Thoracic aorta (tissue), 2 donors: ENCODE measurements around the gene AK2. TPM values are rescaled to one million over a fixed set of nuclear protein-coding genes. Genes with fewer than 3 reads are reported as not detected.

Source experiments
- ATAC-seq: fragments of 150-250 bp; one replicate; pipeline ENCODE4 v1.8.0; 2017; ENCODE audit warnings: low read depth; ENCODE audit not compliant: insufficient number of reproducible peaks, low FRiP score
- DNase-seq: peaks from one replicate; pipeline ENCODE4 v3.0.0-alpha.2; 2020; ENCODE audit warnings: low spot score
- H3K27ac ChIP-seq, 2 donors: fragments of 200-600 bp; sonication (generic); 1 replicate in 1 of 2; 2 replicates in 1 of 2; pipeline ENCODE4 v1.5.1; 2016; ENCODE audit warnings: mild to moderate bottlenecking in 2 of 2, moderate library complexity in 2 of 2
- H3K27me3 ChIP-seq: fragments of 200-600 bp; sonication (generic); replicated peaks from 2 replicates; pipeline ENCODE4 v1.6.0; 2016; ENCODE audit warnings: mild to moderate bottlenecking; ENCODE audit not compliant: insufficient read depth
- H3K36me3 ChIP-seq: fragments of 200-600 bp; sonication (generic); one replicate; pipeline ENCODE4 v1.5.1; 2016
- H3K4me1 ChIP-seq, 2 donors: fragments of 200-600 bp; sonication (generic); 1 replicate in 1 of 2; 2 replicates in 1 of 2; pipeline versions ENCODE4 v1.5.1 to v1.6.0; 2016; ENCODE audit warnings: low read depth in 2 of 2, mild to moderate bottlenecking in 1 of 2; ENCODE audit not compliant: control insufficient read depth in 1 of 2
- H3K4me3 ChIP-seq: fragments of 200-600 bp; sonication (generic); 2 replicates; pipeline ENCODE4 v1.5.1; 2016; ENCODE audit warnings: mild to moderate bottlenecking
- H3K9me3 ChIP-seq: fragments of 200-600 bp; sonication (generic); 2 replicates; pipeline ENCODE4 v1.5.1; 2016
- total RNA-seq, 2 donors: library from RNA; depleted of rRNA; stranded (reverse); fragments of >200 nt; gene quantifications; one replicate each; pipeline versions ENCODE4 v1.1.0 to v1.2.3, GENCODE V29; 2016
- TF ChIP-seq, protein P1 (sequence below): fragments of 200-600 bp; sonication (generic); IDR thresholded peaks from one replicate; pipeline ENCODE4 v1.5.1; 2019; ENCODE audit warnings: antibody characterized with exemption

AK2 gene
- total RNA-seq, 2 donors from 2014 or later: 106 to 253 TPM

DNA sequence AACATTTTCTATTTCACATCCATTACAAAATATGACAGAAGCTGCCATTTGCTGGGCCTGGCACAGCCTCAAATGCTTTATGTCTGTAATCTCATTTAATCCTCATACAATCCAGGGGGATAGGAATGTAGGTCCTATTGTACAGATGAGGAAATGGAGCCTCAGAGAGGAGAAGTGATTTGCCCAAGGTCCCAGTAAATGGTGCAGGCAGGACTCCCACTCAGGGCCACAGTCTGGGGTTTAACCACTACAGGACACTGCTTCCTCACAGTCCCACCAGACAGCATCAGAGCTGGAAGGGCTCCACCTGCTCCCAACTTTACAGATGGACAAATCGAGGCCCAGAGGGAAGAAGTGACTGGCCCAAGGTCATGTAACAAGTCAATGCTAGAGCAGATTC is 51.5 kb downstream of the AK2 start:
- no peak overlapping the region for H3K4me3 ChIP-seq
- DNase-seq (no peak), ATAC-seq (no peak)
- no peaks in the 10 kb centered on the region for H3K9me3 ChIP-seq
- H3K27me3 ChIP-seq: no peaks in the 10 kb centered on the region
- peaks cover 25 to 35% of the 10 kb centered on the region in 2 donors for H3K4me1 ChIP-seq
- H3K36me3 ChIP-seq: no peaks in the 10 kb centered on the region
- TF ChIP-seq, protein P1, sequence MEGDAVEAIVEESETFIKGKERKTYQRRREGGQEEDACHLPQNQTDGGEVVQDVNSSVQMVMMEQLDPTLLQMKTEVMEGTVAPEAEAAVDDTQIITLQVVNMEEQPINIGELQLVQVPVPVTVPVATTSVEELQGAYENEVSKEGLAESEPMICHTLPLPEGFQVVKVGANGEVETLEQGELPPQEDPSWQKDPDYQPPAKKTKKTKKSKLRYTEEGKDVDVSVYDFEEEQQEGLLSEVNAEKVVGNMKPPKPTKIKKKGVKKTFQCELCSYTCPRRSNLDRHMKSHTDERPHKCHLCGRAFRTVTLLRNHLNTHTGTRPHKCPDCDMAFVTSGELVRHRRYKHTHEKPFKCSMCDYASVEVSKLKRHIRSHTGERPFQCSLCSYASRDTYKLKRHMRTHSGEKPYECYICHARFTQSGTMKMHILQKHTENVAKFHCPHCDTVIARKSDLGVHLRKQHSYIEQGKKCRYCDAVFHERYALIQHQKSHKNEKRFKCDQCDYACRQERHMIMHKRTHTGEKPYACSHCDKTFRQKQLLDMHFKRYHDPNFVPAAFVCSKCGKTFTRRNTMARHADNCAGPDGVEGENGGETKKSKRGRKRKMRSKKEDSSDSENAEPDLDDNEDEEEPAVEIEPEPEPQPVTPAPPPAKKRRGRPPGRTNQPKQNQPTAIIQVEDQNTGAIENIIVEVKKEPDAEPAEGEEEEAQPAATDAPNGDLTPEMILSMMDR: no peak
- no peak overlapping the region for H3K27ac ChIP-seq

DNA sequence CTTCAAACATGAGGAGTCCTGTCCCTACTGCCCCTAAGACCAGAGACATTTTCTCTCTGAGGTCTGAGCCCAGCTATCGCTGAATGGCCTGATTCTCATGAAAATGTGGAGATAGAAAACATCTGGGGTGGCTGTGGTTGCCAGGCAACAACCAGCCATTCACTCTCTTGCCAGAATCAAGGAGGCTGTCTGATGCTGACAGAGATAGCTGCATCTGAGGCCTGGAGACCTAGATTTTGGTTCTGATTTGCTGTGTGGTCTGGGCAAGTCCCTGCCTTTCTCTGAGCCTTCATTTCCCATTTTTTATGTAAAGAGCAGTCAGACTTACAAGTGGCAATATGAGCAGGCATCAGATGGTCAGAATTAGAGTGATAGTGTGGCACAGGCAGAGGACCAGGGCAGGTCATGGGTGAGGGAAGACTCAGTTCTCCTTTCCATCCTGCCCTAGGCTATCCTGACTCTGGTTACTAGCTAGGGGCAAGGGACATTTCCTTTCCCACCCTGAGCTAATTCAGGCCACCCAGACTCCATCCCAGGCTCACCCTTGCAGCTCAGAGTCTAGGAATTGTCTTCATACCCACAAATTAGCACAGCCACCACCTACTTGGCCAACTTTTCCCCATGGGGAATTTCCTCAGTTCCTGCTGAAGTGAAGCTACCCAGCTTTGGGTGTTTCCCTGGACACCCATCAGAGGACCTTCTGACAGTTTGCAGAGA is 52.1 kb downstream of the AK2 start:
- Histone ChIP-seq H3K4me1 (peaks cover 20 to 29% of the 10 kb centered on the region in 2 donors), H3K36me3 (no peaks in the 10 kb centered on the region), H3K9me3 (no peaks in the 10 kb centered on the region), H3K27ac (no peak overlapping the region), H3K4me3 (no peak overlapping the region), H3K27me3 (no peaks in the 10 kb centered on the region)
- no peak for DNase-seq
- TF ChIP-seq, protein P1: no peak
- no peak for ATAC-seq

DNA sequence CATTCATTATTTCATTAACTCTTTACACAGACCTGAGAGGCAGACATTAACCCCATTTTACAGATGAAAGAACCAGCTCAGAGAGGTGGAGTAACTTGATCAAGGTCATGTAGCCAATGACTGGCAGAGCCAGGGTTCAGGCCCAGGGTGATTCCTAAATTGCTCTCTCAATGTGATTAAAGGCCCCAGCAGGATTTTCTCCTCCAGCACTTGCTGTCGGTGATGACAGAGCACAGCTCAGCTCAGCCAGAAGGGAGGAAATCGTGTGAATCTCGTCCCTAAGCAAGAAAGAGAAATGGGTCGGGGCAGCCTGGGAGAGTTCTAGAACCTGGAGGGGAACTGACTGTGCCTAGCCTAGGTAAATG is 52.6 kb downstream of the AK2 start:
- no peak for ATAC-seq
- no peak overlapping the region for H3K4me3 ChIP-seq

DNA sequence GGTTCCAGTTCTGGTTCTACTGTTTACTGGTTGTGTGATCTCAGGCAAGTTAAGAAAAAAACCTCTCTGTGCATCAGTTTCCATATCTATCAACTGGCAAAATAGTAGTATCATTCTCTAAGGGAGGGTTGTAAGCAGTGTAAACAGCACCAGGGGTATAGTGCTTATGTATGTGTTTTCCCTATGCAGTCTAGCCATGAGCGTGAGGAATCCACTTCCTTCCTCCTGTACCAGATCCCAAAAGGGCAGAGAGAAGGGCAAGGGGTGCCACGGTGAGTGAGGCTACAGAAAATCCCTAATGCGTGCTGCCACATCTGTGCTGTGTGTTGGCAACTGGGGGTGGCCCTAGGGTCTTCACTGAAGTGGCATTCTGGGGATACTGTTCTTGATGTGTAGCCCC is 53.7 kb downstream of the AK2 start:
- Histone ChIP-seq H3K4me1 (peaks cover 11 to 13% of the 10 kb centered on the region in 2 donors), H3K27me3 (no peaks in the 10 kb centered on the region), H3K4me3 (no peak overlapping the region), H3K9me3 (no peaks in the 10 kb centered on the region), H3K36me3 (no peaks in the 10 kb centered on the region), H3K27ac (no peak overlapping the region)
- DNase-seq (no peak), ATAC-seq (no peak)
- TF ChIP-seq, protein P1: no peak

More for the DNA sequence above, 52.6 kb downstream of the AK2 start:
- TF ChIP-seq, protein P1: no peak
- no peaks in the 10 kb centered on the region for H3K9me3 ChIP-seq
- peaks cover 20 to 23% of the 10 kb centered on the region in 2 donors for H3K4me1 ChIP-seq
- DNase-seq: no peak
- H3K27me3 ChIP-seq: no peaks in the 10 kb centered on the region
- no peaks in the 10 kb centered on the region for H3K36me3 ChIP-seq
- H3K27ac ChIP-seq: no peak overlapping the region

DNA sequence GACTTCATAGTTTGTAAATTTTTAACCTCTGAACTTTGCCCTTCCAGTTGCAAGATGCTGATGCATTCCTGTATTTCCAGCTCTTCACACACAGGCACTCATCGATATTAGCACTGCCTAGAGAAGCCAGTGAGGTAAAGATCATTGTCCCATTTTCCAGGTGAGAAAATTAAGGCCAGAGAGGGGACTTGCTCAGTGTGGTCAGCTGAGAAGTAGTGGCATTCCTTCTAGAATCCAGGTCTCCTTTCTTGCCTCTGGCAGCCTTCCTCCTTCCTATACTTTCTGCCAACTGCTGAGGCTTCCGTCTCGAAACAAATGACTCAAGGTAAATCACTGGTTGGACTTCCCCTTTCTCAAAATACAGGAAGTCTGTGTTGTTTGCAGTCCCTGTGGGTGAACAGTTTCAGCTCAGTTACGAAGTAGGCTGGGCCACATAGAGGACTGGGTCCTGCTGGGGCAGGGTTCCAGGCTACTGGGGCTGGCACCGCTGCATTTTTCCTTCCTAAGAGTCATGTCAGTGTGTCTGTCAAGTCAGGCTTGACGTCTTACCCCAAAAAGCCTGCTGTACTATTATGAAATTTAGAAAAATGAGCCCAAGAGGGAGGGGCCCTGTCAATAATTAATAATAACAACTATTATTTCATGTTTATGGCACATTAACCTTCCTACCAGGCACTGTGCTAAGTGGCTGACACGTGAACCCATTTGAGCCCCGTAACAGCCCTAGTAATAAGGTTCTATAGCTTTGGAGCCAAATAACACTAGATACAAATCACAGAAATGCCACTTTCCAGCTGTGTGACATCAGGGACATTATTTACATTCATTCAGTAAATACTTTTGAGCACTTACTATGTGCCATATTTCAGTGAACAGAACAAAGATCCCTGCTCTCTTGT is 55.4 kb downstream of the AK2 start:
- Histone ChIP-seq H3K27me3 (no peaks in the 10 kb centered on the region), H3K9me3 (no peaks in the 10 kb centered on the region), H3K27ac (peak overlapping the region; percentile 36 to 56), H3K4me3 (no peak overlapping the region), H3K4me1 (peaks cover 11 to 12% of the 10 kb centered on the region in 2 donors), H3K36me3 (no peaks in the 10 kb centered on the region)
- peak; percentile 65 for ATAC-seq
- TF ChIP-seq, protein P1: no peak
- DNase-seq: peak; percentile 18
